Pancreas (tissue), 10 donors: ENCODE measurements around the gene PIR. TPM values are rescaled to one million over a fixed set of nuclear protein-coding genes. Genes with fewer than 3 reads are reported as not detected.

Experiments used
- ATAC-seq, 4 donors: fragments of 200-7000 bp; cut with Tn5 transposase; one replicate each; pipeline versions ENCODE4 v1.8.0 to v1.9.1; 2020; ENCODE audit warnings: mild to moderate bottlenecking in 4 of 4, moderate library complexity in 4 of 4
- DNase-seq, 6 donors: peaks; one replicate each; pipeline ENCODE4 v3.0.0-alpha.2; 2020
- FAIRE-seq: peaks from 2 replicates; lab custom pipeline; 2012; peaks lifted over from hg19 to GRCh38; lab: Jason Lieb, UNC
- H3K27ac ChIP-seq, 4 donors: fragments of 200-600 bp; sonication (generic); 1 replicate in 3 of 4; 2 replicates in 1 of 4; pipeline versions ENCODE4 v1.5.0 to v1.8.0; 2020
- H3K27me3 ChIP-seq, 4 donors: fragments of 200-600 bp; one replicate each; pipeline ENCODE4 v1.8.0; 2021
- H3K36me3 ChIP-seq, 3 donors: fragments of 200-600 bp; sonication (generic) in 1 of 3; one replicate each; pipeline versions ENCODE4 v1.5.0 to v1.8.0; 2020 to 2021
- H3K4me1 ChIP-seq, 3 donors: fragments of 200-600 bp; one replicate each; pipeline ENCODE4 v1.8.0; 2021
- H3K4me3 ChIP-seq, 4 donors: fragments of 200-600 bp; sonication (generic) in 2 of 4; one replicate each; pipeline versions ENCODE4 v1.5.0 to v1.8.0; 2020 to 2021
- H3K9me3 ChIP-seq, 4 donors: fragments of 200-600 bp; one replicate each; pipeline ENCODE4 v1.8.0; 2021
- CTCF ChIP-seq, 4 donors: fragments of 200-600 bp; sonication (generic) in 3 of 4; IDR thresholded peaks; one replicate each; pipeline versions ENCODE4 v1.5.0 to v1.8.0; 2021; ENCODE audit warnings: antibody characterized with exemption in 4 of 4
- WGBS, 2 donors: extraction: QIAGEN DNeasy Blood & Tissue Kit; methylation state at CpG; one replicate each; pipeline ENCODE4 v1.1.7; 2013; 5-methylcytosine and 5-hydroxymethylcytosine counted together
- intact Hi-C, 3 donors: fragments of 100-400 bp; cut with DNase I; formaldehyde crosslinking; loops; one replicate each; pipeline versions ENCODE4 v1.11.1 to v1.14.2; 2022
- polyA plus RNA-seq, 2 donors: library from polyadenylated mRNA; stranded (reverse); fragments of 200-250 nt; gene quantifications; one replicate each; pipeline ENCODE4 v1.2.3, GENCODE V29; 2013
- total RNA-seq, 6 donors: library from RNA; stranded (reverse); fragmentation: NEBNext Ultra II Directional in 4 of 6; extraction: Animal tissue kit (Norgen Biotek cat#: 25700) in 4 of 6; gene quantifications; one replicate each; pipeline versions ENCODE4 v1.2.1 to v1.2.4, GENCODE V29; 2021 to 2023
- donor health status: healthy with polysubstance abuse.
- donor health status: DM: no; HTN: no; CAD: no; lungs with moderate emphysema.
- donor health status: DM: no; HTN: no; CAD: no.
- donor health status: control.
- donor health status: control.
- donor health status: Bipolar disorder and iron deficiency.
- donor health status: DM: yes; HTN: yes; CAD: no.
- donor health status: DM: no; HTN: no; CAD: no.
- donor health status: DM: no; HTN: no; CAD: no.
- donor health status: DM: yes; HTN: yes; CAD: no.

PIR gene
- total and polyA plus RNA-seq, 8 donors, result 1.1 to 7.0 (median 1.9) TPM

GRCh38 chrX:15336023-15336413 lies 157.1 kb downstream of the PIR start:
- ATAC-seq (peak in 2 of 4 donors; percentile 21 to 26), DNase-seq (peak in 3 of 6 donors; percentile 8 to 23 (median 22)), FAIRE-seq (no peak)
- whole genome bisulfite sequencing, 2 donors, result 0 to 29% methylated on average over 10 of the region's 10 CpGs
- peak overlapping the region in 3 of 4 donors; percentile 6 to 60 (median 55) for H3K4me3 ChIP-seq
- peaks cover 0 to 33% (median 0%) of the 10 kb centered on the region in 4 donors for H3K27me3 ChIP-seq
- no peaks in the 10 kb centered on the region for H3K9me3 ChIP-seq
- no peaks in the 10 kb centered on the region for H3K36me3 ChIP-seq
- peaks cover 0 to 5% (median 0%) of the 10 kb centered on the region in 3 donors for H3K4me1 ChIP-seq
- intact Hi-C loops, result no loop called here
- TF ChIP-seq CTCF (IDR thresholded peaks at IDR 0.05), result no peak
- H3K27ac ChIP-seq, result peak overlapping the region; percentile 3 to 97 (median 70)

GRCh38 chrX:15335135-15336022 lies 157.8 kb downstream of the PIR start, which contains the start of gene PIGA:
Gene PIGA, minus strand, starts transcription at chrX:15335523. Its CDS starts 3,593 bp downstream, at chrX:15331930.
- H3K4me1 ChIP-seq, result peaks cover 0 to 5% (median 0%) of the 10 kb centered on the region in 3 donors
- no peaks in the 10 kb centered on the region for H3K36me3 ChIP-seq
- H3K27ac ChIP-seq, result peak within 1 kb of the TSS; percentile 91 to 97 (median 97)
- H3K27me3 ChIP-seq, result peaks cover 0 to 29% (median 0%) of the 10 kb centered on the region in 4 donors
- ATAC-seq (peak; percentile 97 to 98 (median 98)), DNase-seq (peak; percentile 89 to 96 (median 94)), FAIRE-seq (peak; percentile 88)
- intact Hi-C loops, result no loop called here
- 0 to 30% methylated on average over 63 to 72 of the region's 72 CpGs for WGBS, 2 donors
- no peaks in the 10 kb centered on the region for H3K9me3 ChIP-seq
- peak within 1 kb of the TSS; percentile 29 to 60 (median 56) for H3K4me3 ChIP-seq
- TF ChIP-seq CTCF (IDR thresholded peaks at IDR 0.05), result no peak

Other genes starting within 250 kb of the PIR start
- gene ASB9, start 223.2 kb downstream of the PIR start, total RNA-seq, result 1 to 10 TPM; 1.5 to 7.8 (median 2.3) TPM
- 10 to 100 TPM in 1 of 2 donors, 1 to 10 TPM in 1; 5.7 to 41.7 TPM for gene ASB9, start 223.2 kb downstream of the PIR start, polyA plus RNA-seq
- gene ASB11, start 177.7 kb downstream of the PIR start, total RNA-seq, result under 1 TPM in 2 of 6 donors, not detected in 4; 0.09 to 0.22 TPM
- gene ASB11, start 177.7 kb downstream of the PIR start, polyA plus RNA-seq, result not detected
- gene PIGA, start 157.8 kb downstream of the PIR start, total RNA-seq, result 10 to 100 TPM in 2 of 6 donors, 1 to 10 TPM in 4; 4.0 to 12.1 (median 9.1) TPM
- gene PIGA, start 157.8 kb downstream of the PIR start, polyA plus RNA-seq, result 10 to 100 TPM in 1 of 2 donors, 1 to 10 TPM in 1; 6.0 to 14.7 TPM
- under 1 TPM in 5 of 6 donors, not detected in 1; 0.19 to 0.58 (median 0.25) TPM for gene VEGFD, start 108.9 kb downstream of the PIR start, total RNA-seq
- 1 to 10 TPM in 1 of 2 donors, under 1 TPM in 1; 0.84 to 1.3 TPM for gene VEGFD, start 108.9 kb downstream of the PIR start, polyA plus RNA-seq
- 1 to 10 TPM in 1 of 6 donors, under 1 TPM in 5; 0.28 to 3.2 (median 0.48) TPM for gene BMX, start 7.5 kb upstream of the PIR start, total RNA-seq
- under 1 TPM; 0.27 to 0.73 TPM for gene BMX, start 7.5 kb upstream of the PIR start, polyA plus RNA-seq
- gene ACE2, start 107.6 kb upstream of the PIR start, total RNA-seq, result 1 to 10 TPM in 4 of 6 donors, under 1 TPM in 2; 0.63 to 3.4 (median 2.0) TPM
- gene ACE2, start 107.6 kb upstream of the PIR start, polyA plus RNA-seq, result 1 to 10 TPM in 1 of 2 donors, under 1 TPM in 1; 0.49 to 2.6 TPM
- gene CLTRN, start 171.5 kb upstream of the PIR start, total RNA-seq, result 1 to 10 TPM in 3 of 6 donors, under 1 TPM in 3; 0.79 to 3.6 (median 1.5) TPM
- 10 to 100 TPM in 1 of 2 donors, 1 to 10 TPM in 1; 3.3 to 14.6 TPM for gene CLTRN, start 171.5 kb upstream of the PIR start, polyA plus RNA-seq
- gene CA5B, start 244.9 kb upstream of the PIR start, total RNA-seq, result 1 to 10 TPM; 3.7 to 7.9 (median 5.2) TPM
- gene CA5B, start 244.9 kb upstream of the PIR start, polyA plus RNA-seq, result 1 to 10 TPM; 1.9 to 2.6 TPM